ENCODE data around the gene ZNF554.

ZNF554 gene

DNA sequence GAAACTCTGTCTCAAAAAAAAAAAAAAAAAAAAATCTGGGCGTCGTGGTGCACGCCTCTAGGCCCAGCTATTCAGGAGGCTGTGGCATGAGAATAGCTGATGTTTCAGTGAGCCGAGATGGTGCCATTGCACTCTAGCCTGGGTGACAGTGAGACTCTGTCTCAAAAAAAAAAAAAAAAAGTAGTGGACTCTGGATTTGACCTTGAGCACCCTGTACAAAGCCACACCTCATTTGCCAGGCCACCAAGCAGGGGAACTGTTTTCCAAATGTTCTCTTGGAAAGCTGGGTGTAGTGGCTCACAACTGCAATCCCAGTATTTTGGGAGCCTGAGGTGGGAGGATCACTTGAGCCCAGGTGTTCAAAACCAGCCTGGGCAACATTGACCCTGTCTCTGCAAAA is 17.8 kb downstream of the ZNF554 start:
- DNase-seq, result no peak

DNA sequence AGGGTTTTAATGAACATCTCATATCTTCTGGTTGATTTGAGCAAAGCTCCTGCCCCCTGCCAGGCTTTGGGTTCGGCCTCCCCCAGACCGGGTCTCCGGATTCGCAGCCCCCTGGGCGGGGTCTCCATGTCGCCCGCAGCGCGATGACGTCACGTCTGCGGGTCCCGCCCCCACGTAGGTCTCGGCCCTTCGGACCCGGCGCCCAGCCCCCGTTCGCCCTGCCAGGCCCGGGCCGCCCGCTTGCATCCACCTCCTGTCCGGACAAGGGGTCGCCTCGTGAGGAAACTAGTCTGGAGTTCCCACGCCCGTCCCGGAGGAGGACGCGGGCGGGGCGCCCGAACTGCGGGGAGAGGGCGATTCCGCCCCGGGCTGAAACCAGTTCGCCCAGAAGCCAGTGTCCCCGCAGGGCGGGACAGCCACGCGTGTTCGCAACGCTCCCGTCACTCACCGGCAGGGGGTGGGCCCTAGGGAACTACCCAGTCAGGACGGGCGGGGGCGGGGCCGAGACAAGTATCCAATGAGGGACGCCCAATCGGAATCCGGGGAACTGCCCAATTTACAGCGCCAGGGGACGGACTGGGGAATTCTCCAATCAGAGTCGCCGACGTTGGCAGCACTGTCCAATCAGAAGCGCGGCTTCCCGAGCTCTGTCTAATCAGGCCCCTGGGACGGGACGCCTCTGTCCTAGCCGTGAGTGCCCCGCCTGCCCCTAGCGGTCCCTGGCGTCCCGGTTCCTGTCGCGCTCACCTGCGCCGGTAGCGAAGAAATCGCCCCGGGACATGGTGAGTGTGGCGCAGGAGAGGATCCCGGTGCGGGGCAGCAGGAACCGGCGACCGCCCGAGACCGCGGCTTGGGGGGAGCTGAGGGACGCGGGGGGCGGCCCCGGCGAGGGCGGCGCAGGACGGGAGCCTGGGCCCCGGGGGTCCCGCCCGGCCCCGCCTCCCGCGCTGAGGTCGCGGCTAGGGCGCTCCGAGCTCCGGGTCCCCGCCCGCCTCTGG is 21.4 kb downstream of the ZNF554 start, which contains the start of gene ZNF555:
ZNF555 (plus strand) TSS at position 682 of the 998 bp plus-strand sequence; CDS start at position 780, 98 bp downstream.
- DNase-seq, result peak; percentile 86

DNA sequence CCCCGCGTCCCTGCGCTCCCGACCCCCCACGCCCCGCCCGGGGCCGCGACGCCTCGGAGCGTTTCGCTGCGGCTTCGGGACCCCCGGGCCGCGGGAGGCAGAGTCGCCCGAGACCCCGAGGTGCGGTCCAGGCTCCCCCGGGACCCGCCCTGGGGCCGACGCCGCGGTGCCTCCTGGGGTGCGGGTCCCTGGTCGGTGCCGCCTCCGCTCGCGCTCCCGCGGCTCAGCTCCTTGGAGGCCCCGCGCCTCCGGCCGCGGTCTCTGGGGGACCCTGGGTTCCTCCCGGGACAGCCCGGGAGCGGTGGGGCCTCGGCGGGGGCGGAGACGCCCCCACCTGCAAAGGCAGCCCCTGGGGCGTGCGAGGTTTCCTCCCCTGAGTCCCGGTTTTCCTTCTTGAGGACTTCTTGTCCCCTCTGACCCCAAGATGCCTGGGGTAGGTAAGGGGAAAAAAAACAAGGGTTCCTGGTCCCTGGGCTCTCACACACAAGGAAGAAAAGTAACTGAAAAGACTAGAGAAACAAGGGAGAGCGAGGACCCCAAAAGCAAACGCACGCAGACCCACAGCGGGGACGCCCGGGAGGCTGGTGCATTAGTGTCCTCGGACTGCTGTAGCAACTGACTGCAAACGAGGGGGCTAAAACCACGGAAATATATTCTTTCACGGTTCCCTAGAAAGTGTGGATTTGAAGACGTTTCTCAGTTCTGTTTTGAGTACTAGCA is 22.3 kb downstream of the ZNF554 start:
- no peak for DNase-seq

DNA sequence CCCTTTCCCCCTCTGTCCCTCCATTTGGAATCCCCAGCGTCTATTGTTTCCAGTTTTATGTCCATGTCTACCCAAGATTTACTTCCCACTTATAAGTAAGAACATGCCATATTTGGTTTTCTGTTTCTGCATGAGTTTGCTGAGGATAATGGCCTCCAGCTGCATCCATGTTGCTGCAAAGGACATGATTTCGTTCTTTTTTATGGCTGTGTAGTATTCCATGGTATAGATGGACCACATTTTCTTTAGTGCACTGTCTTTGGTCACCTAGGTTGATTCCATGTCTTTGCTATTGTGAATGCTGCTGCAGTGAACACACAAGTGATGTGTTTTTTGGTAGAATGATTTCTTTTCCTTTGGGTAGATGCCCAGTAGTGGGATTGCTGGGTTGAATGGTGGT is 25.4 kb downstream of the ZNF554 start:
- DNase-seq, result no peak

DNA sequence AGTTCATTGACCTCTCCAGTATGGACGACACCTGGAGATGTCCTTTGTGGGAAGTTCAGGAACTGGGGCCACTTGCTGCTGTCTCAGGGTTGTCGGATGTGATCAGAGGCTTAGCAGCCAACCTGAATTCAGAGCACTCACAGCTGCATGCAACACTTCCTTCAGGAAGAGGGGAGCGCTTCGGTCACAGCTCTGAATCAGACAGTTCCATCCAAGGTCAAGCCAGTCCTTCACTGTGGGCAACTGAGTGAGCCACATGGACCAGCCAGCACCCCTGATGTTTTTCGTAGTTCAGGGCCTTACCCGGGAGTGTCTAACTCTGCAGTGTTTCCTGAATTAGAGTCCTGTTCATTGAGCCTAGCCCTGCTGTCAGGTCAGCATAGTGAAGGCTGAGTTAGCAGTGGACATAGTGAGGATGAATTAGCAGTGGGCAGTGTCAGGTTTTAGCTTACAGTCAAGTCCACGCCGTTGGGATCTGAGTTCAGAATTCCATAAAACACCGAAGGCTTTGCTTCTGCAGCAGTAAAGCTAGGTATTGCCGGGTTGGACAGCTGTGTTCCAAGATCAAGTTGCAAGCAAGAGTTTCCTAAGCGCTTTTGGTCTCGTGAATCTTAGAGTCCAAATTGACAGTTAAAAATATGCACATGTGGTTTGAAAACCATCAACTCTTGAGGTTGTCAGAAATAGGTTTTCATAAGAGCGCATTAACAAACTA is 26.7 kb downstream of the ZNF554 start:
- DNase-seq, result no peak

DNA sequence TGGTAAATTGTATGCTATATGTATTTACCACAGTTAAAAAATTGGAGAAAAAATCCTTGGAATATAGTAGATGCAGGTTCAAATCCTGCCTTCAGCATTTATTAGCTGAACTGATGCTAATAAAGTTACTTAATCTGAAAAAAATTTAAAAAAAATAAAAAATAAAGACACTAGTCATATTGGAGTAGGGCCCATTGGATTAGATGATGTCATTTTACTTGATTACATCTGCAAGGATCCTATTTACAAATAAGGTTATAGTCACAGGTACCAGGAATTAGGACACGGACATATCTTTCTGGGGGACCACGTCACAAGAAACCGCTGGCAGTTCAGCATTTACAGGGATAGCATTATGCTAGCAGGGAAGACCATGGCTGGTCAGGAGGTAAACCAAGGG is 27.8 kb downstream of the ZNF554 start:
- no peak for DNase-seq

DNA sequence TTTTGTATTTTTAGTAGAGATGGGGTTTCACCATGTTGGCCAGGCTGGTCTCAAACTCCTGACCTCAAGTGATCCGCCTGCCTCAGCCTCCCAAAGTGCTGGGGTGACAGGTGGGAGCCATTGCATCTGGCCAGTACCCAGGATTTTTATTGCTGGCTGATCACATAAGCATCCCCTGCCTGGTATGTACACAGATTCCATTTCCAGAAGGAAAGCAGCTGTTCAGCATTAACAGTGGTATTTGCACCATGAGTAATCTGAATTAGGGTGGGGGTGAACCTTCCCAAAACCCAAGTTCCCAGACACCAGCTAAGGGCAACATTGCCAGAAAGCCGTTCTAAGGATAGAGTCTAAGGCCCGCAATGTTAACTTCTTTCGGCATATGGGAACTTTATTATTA is 28.9 kb downstream of the ZNF554 start:
- DNase-seq, result no peak

DNA sequence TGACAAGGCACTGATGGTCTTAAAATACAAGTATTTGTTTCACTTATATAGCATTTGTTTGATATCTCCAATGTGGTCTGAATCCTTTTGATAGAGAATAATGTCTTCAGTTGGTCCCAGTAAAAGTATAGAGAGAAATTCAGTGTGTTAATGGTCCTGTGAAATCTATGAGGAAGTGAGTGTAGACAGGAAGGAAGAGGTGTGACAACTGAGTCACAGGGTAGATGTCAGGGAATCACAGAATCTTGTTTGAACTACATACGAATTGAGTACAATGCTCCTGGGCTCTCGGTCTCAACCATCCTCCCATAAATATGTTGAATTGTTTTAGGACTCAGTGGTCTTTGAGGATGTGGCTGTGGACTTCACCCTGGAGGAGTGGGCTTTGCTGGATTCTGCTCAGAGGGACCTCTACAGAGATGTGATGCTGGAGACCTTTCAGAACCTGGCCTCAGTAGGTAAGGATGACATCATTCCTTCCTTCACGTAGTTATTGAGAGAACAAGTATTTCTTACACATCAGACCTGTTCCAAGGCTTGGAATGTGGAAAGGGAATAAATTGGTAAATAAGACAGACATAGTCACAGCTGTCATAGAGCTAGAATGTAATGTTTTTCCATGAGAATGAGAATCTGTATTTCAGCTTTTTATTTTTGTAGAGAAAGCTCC is 30.7 kb downstream of the ZNF554 start:
- DNase-seq, result no peak

DNA sequence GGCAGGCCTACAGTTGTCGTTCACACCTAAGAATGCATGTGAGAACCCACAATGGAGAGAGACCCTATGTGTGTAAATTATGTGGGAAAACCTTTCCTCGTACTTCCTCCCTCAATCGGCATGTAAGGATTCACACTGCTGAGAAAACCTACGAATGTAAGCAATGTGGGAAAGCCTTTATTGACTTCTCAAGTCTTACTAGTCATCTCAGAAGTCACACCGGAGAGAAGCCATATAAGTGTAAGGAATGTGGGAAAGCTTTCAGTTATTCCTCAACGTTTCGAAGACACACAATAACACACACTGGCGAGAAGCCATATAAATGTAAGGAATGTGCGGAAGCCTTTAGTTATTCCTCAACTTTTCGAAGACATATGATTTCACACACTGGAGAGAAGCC is 32.9 kb downstream of the ZNF554 start:
- DNase-seq, result no peak

DNA sequence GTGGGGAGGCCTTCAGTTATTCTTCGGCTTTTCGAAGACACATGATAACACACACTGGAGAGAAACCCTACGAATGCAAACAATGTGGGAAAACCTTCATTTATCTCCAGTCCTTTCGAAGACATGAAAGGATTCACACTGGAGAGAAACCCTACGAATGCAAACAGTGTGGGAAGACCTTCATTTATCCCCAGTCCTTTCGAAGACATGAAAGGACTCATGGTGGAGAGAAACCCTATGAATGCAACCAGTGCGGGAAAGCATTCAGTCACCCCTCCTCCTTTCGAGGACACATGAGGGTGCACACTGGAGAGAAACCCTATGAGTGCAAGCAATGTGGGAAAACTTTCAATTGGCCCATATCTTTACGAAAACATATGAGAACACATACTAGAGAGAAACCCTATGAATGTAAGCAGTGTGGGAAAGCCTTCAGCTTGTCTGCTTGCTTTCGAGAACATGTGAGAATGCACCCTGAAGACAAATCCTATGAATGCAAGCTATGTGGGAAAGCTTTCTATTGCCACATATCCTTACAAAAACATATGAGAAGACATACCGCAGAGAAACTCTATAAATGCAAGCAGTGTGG is 33.4 kb downstream of the ZNF554 start:
- DNase-seq, result no peak

DNA sequence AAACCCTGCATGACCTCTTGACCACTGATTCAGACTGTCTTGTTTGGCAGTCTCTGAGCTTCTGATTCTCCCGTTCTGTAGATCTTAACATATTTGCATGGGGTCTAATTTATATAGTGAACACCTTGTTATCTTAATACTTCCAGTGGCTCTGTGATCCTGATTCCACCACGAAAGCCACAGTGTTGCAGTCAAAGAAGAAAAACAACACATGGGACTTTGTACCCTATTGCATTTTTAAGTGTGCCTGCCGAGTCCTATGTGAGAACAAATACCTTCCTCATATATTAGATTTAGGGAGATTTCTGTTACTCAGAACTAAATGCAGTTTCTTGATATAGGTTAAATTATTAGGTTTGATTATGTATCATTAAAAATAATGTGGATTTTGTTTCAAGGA is 35.2 kb downstream of the ZNF554 start:
- no peak for DNase-seq

DNA sequence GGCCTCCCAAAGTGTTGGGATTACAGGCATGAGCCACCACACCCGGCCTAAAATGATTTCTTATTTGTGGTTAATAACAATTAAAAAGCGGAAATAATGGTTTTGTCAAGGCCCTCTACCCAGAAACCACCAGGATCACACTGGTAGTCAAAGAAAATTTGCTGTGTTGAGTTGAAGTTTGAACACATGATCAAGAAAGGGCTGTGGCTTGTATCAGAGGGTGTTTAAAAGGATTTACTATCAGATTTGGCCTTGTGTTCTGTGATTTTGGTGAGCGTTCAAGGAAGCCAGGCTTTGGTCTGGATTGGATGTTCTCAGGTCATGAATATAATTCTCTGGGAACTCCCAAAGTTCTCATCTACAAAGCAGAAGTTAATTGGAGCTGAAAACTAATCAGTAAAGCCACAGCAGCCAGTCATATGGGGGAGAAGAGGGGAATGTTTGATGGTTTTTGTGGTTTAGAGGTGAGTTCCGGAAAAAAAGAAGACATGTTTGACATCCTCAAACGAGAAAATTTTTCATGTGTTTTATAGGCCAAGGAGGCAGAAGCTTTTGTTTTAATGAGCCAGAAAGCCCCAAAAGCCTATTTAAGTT is 36.9 kb downstream of the ZNF554 start:
- DNase-seq, result no peak

DNA sequence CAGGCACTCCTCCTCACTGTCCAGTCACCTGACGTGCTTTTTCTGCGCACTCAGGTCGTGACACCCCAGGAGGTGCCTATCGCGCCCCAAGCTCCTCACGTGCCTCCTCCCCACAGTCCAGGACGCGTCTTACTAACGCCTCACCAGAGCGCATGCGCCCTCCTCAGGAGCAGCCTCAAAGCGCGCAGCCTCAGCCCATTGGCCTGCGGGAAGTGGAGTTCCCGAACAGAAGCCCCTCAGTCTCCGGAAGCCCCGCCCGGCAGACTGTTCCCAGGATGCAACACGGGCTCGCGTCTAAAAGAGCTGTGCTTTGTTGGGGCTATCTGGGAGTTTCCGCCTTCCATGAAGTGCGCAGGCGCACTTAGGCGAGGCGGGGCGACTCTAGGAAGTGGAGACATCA is 39.2 kb downstream of the ZNF554 start:
- no peak for DNase-seq

DNA sequence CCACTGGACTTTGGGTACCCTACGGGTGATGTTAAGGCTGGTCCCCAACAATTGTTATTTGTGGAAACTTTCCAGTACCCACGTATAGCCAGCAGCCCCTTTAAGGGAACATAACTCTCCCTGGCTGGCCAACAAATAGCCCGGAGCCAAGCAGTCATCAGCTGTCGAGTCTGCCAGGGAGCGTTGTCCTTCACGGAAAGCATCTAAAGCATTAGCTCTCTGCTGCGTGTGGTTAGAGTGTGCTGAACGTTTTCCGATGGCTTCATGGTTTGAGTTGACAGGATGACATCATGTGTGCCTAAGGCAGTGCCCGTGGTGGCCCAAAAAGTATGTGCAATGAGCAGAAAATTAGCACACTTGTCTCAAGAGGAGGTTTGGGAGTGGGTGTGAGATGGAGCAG is 44.1 kb downstream of the ZNF554 start:
- DNase-seq, result no peak

DNA sequence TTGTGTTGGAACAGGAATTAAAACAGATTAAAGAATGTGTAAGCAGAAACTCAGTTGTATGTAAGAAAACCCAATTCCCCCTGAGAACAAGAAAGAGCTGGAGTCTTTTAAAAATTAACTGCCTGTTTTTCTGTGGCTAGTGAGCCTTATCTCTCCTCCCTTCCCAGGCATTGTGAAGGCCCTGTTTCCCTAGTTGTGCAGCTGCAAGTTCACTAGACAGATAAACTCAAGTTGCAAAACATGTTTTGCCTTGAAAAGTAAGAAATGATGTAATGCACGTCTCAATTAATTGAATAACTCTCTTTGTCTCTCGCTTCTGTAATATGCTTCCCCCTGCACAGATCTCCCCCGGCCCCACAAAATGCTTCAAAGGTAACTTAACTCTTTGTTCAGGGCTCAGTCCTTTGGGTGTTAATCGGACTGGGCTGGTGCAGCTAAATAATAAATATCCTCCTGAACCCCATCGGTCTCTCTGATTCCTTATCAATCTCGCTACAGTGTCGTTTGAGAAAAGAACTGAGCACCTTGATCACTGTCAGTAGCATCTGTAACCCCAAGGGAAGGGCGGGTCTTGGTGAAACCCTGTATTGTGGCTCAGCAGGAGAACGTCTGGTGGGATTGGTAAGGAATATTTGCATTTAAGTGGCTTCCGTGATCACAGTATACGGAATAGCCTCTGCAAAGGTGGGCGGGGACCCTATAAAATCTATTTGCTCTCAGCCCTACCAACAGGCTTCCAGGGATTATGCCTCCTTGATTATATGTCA is 45.8 kb downstream of the ZNF554 start:
- no peak for DNase-seq

DNA sequence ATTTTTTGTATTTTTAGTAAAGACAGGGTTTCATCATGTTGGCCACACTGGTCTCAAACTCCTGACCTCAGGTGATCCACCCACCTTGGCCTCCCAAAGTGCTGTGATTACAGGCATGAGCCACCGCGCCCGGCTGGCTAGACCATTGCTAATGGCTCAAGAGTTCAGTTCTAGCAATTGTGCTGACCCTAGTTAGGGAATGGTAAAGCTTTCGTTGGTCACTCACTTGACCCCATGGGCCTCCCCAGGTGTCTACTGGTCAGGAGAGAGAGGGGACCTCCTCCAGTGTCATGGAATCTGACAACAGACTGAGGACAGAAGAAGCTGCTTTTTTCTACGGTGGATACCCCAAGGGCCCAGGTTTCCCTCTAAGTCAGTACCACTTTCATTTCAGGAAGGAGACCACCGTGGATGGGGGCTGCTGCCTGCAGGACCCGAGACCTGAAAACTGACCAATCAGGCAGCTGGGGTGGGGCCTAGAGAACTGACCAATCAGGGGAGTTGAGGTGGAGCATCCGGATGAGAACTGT is 46.9 kb downstream of the ZNF554 start:
- DNase-seq, result no peak

DNA sequence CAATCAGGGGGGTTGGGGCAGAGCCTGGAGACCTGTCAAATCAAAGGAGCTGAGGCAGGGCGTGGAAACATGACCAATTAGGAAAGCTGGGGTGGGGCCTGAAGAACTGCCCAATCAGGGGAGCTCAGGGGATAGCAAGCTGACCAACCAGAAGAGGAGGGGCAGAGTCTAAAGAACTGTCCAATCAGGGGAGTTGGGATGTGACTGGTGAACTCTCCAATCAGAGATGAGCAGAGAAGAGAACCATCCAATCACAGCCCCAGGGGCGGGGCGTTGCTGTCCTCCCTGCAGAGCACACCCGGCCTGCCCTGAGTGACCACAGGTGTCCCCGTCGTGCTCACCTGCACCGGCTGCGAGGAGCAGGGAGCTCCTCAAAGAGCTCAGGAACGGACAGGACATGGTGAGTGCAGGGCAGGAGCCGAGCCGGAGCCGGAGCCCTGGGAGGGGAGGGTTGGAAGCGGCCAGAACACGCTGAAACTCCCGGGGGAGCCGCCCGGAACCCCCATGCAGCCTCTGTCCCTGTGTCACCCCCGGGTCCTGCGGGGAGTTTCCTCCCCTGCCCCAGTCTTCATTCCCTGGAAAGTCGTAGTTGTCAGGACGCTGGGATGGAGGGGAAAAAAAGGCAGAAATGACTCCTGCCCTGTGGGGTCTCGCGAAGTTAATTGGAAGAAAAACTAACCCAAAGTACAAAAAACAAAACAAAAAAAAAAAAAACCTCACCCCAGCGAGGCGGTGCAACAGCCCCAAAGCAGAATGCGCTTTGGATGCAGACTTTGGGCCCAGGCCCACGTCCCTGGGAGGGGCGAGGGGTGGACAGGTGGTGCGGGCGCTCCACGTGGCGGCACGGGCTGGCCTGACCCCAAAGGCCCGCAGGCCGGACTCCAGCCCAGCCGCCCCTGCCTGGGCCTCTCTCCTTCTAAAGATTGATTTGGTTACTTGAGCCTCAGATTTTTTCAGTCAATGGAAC is 47.6 kb downstream of the ZNF554 start, which contains the start of gene ZNF556:
ZNF556 (plus strand) TSS at position 311 of the 967 bp plus-strand sequence; CDS start at position 398, 87 bp downstream.
- DNase-seq, result no peak

DNA sequence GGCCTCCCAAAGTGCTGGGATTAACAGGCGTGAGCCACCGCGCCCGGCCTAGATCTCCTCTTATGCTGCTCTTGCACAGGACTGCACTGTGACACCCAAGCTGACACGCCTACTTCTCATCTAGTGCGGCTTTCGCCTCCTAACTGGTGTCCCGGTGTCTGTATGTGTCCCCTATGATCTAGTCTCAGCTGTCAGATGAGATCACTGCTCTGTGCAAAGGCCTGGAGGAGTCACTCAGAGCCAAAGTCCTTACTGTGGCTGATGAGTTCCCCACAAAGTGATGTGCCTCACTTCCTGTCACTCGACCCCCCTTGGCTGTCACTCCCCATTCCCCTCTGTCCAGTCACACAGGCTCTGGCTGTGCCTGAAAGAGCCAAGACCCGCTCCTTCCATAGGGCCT is 50.0 kb downstream of the ZNF554 start:
- no peak for DNase-seq

DNA sequence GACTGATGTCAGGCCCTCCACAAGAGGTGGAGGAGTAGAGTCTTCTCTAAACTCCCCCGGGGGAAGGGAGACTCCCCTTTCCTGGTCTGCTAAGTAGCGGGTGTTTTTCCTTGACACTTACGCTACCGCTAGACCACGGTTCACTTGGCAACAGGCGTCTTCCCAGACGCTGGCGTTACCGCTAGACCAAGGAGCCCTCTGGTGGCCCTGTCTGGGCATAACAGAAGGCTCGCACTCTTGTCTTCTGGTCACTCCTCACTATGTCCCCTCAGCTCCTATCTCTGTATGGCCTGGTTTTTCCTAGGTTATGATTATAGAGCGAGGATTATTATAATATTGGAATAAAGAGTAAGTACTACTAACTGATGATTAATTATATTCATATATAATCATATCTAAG is 52.5 kb downstream of the ZNF554 start:
- peak; percentile 8 for DNase-seq
